Measurements from ENCODE around the gene FNDC8.
"Not testable (repeated sequence)": the region's sequence is repeated elsewhere in the genome, so short reads cannot be mapped to it uniquely, and the experiment has no call there.

The FNDC8 gene

GRCh38 chr17:35095741-35096140, 25.7 kb upstream of the FNDC8 start:
- no peak for DNase-seq (ENCODE audit: low spot score)

- DNase-seq (ENCODE audit: low spot score): no peak
Observed at GRCh38 chr17:35097776-35098175, 23.6 kb upstream of the FNDC8 start.

- DNase-seq (ENCODE audit: low spot score): no peak
Observed at GRCh38 chr17:35099908-35100307, 21.5 kb upstream of the FNDC8 start.

GRCh38 chr17:35101036-35101435, 20.4 kb upstream of the FNDC8 start:
- no peak for DNase-seq (ENCODE audit: low spot score)

- DNase-seq (ENCODE audit: low spot score): no peak
Observed at GRCh38 chr17:35101725-35102124, 19.7 kb upstream of the FNDC8 start.

- no peak for DNase-seq (ENCODE audit: low spot score)
Observed at GRCh38 chr17:35103271-35103670, 18.1 kb upstream of the FNDC8 start.

- no peak for DNase-seq (ENCODE audit: low spot score)
Observed at GRCh38 chr17:35104844-35105450, 16.5 kb upstream of the FNDC8 start.

GRCh38 chr17:35110791-35111190, 10.6 kb upstream of the FNDC8 start:
- not testable (repeated sequence) for DNase-seq (ENCODE audit: low spot score)

- DNase-seq (ENCODE audit: low spot score): no peak
Observed at GRCh38 chr17:35116845-35117244, 4.6 kb upstream of the FNDC8 start.

GRCh38 chr17:35117984-35118383, 3.4 kb upstream of the FNDC8 start:
- DNase-seq (ENCODE audit: low spot score): no peak

GRCh38 chr17:35119370-35120165, 1.8 kb upstream of the FNDC8 start, which contains the start of gene RAD51D:
Gene RAD51D (minus strand): TSS chr17:35119860. CDS start chr17:35119613, 247 bp downstream.
- peak; percentile 62 for DNase-seq (ENCODE audit: low spot score)

- no peak for DNase-seq (ENCODE audit: low spot score)
Observed at GRCh38 chr17:35127751-35128514, 6.5 kb downstream of the FNDC8 start.

GRCh38 chr17:35129154-35129972, 7.9 kb downstream of the FNDC8 start:
- no peak for DNase-seq (ENCODE audit: low spot score)

GRCh38 chr17:35129973-35130351, 8.5 kb downstream of the FNDC8 start:
- no peak for DNase-seq (ENCODE audit: low spot score)

GRCh38 chr17:35130392-35130791, 9.0 kb downstream of the FNDC8 start:
- no peak for DNase-seq (ENCODE audit: low spot score)

GRCh38 chr17:35132099-35132498, 10.7 kb downstream of the FNDC8 start:
- no peak for DNase-seq (ENCODE audit: low spot score)

- no peak for DNase-seq (ENCODE audit: low spot score)
Observed at GRCh38 chr17:35132816-35133550, 11.6 kb downstream of the FNDC8 start.

GRCh38 chr17:35135322-35135721, 13.9 kb downstream of the FNDC8 start:
- no peak for DNase-seq (ENCODE audit: low spot score)

GRCh38 chr17:35138218-35138617, 16.8 kb downstream of the FNDC8 start:
- no peak for DNase-seq (ENCODE audit: low spot score)

- peak; percentile 74 for DNase-seq (ENCODE audit: low spot score)
Observed at GRCh38 chr17:35141681-35142466, 20.5 kb downstream of the FNDC8 start, which contains the start of gene NLE1. Gene NLE1 (minus strand): TSS chr17:35142303. CDS start chr17:35142275, 28 bp downstream.
